Natural killer cell (primary cell): ENCODE data around the gene NHSL1. TPM values are rescaled to one million over a fixed set of nuclear protein-coding genes. Genes with fewer than 3 reads are reported as not detected.

ENCODE experiments used
- ATAC-seq, 3 donors: fragments of 150-1000 bp in 2 of 3; fragments of 200-7000 bp in 1 of 3; cut with Tn5 transposase; 1 replicate in 1 of 3; 2 replicates in 2 of 3; pipeline ENCODE4 v1.10.0; 2021; ENCODE audit warnings: mild to moderate bottlenecking in 2 of 3, moderate library complexity in 2 of 3
- DNase-seq, 2 donors: peaks; one replicate each; pipeline versions ENCODE4 v3.0.0 to v3.0.0-alpha.2; 2013 to 2021; ENCODE audit warnings: mixed read lengths in 1 of 2
- H3K27ac ChIP-seq: one replicate; pipeline ENCODE4 v1.5.1; 2013; ENCODE audit warnings: mild to moderate bottlenecking, low read length
- H3K27me3 ChIP-seq: one replicate; pipeline ENCODE4 v1.6.1; 2013; ENCODE audit warnings: low read length; ENCODE audit not compliant: control insufficient read depth, insufficient read depth
- H3K36me3 ChIP-seq: one replicate; pipeline ENCODE4 v1.6.1; 2013; ENCODE audit warnings: low read length; ENCODE audit not compliant: control insufficient read depth, insufficient read depth
- H3K4me1 ChIP-seq: one replicate; pipeline ENCODE4 v1.6.1; 2013; ENCODE audit warnings: low read length; ENCODE audit not compliant: control insufficient read depth, insufficient read depth
- H3K4me3 ChIP-seq: one replicate; pipeline ENCODE4 v1.5.1; 2013; ENCODE audit warnings: low read length
- H3K9me3 ChIP-seq: one replicate; pipeline ENCODE4 v1.6.1; 2013; ENCODE audit warnings: low read length; ENCODE audit not compliant: control insufficient read depth, insufficient read depth
- H3K27ac Mint-ChIP-seq, 2 donors: one replicate each; pipeline ENCODE4 v1.8.0; 2022; ENCODE audit warnings: mild to moderate bottlenecking in 2 of 2, mixed read lengths in 2 of 2, moderate library complexity in 1 of 2
- H3K27me3 Mint-ChIP-seq, 2 donors: one replicate each; pipeline ENCODE4 v1.8.0; 2022; ENCODE audit warnings: low read depth in 2 of 2, mixed read lengths in 2 of 2
- H3K36me3 Mint-ChIP-seq: one replicate; pipeline ENCODE4 v1.8.0; 2022; ENCODE audit warnings: mixed read lengths
- H3K4me1 Mint-ChIP-seq, 2 donors: one replicate each; pipeline ENCODE4 v1.8.0; 2022; ENCODE audit warnings: mixed read lengths in 2 of 2
- H3K4me3 Mint-ChIP-seq: one replicate; pipeline ENCODE4 v1.8.0; 2022; ENCODE audit warnings: mild to moderate bottlenecking, moderate library complexity, mixed read lengths
- H3K9me3 Mint-ChIP-seq, 2 donors: one replicate each; pipeline ENCODE4 v1.8.0; 2022; ENCODE audit warnings: mixed read lengths in 2 of 2
- WGBS: methylation state at CpG from one replicate; pipeline ENCODE4 v1.1.7; 2013; ENCODE audit warnings: missing lambda C conversion rate; ENCODE audit not compliant: insufficient coverage; 5-methylcytosine and 5-hydroxymethylcytosine counted together
- intact Hi-C: fragments of 100-400 bp; cut with micrococcal nuclease; formaldehyde crosslinking; loops from one replicate; pipeline ENCODE4 v1.14.2; 2022
- total RNA-seq, 4 donors: library from RNA; stranded (reverse); fragments of 120-200 nt in 1 of 4; gene quantifications; one replicate each; pipeline versions ENCODE4 v1.2.3 to v1.2.4, GENCODE V29; 2013 to 2022
- TF ChIP-seq, protein P1 (sequence below): fragments of 200-600 bp; IDR thresholded peaks from one replicate; pipeline ENCODE4 v1.8.0; 2022; ENCODE audit warnings: antibody characterized with exemption

NHSL1 gene
- total RNA-seq, 3 donors from 2014 or later (not counting 1 experiment from before 2014, with no cell fraction given): 0.38 to 0.75 (median 0.68) TPM

- no peak overlapping the region for H3K4me3 ChIP-seq
- no peaks in the 10 kb centered on the region for H3K36me3 Mint-ChIP-seq
- peaks cover 0 to 5% of the 10 kb centered on the region in 2 donors for H3K4me1 Mint-ChIP-seq
- H3K4me3 Mint-ChIP-seq: no peak overlapping the region
- TF ChIP-seq, protein P1, sequence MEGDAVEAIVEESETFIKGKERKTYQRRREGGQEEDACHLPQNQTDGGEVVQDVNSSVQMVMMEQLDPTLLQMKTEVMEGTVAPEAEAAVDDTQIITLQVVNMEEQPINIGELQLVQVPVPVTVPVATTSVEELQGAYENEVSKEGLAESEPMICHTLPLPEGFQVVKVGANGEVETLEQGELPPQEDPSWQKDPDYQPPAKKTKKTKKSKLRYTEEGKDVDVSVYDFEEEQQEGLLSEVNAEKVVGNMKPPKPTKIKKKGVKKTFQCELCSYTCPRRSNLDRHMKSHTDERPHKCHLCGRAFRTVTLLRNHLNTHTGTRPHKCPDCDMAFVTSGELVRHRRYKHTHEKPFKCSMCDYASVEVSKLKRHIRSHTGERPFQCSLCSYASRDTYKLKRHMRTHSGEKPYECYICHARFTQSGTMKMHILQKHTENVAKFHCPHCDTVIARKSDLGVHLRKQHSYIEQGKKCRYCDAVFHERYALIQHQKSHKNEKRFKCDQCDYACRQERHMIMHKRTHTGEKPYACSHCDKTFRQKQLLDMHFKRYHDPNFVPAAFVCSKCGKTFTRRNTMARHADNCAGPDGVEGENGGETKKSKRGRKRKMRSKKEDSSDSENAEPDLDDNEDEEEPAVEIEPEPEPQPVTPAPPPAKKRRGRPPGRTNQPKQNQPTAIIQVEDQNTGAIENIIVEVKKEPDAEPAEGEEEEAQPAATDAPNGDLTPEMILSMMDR: no peak
- no peaks in the 10 kb centered on the region for H3K27me3 Mint-ChIP-seq
- no peaks in the 10 kb centered on the region for H3K4me1 ChIP-seq
- no peak overlapping the region for H3K27ac ChIP-seq
- WGBS: 98% methylated on average over 3 of the region's 3 CpGs
- no peak for ATAC-seq
- H3K9me3 Mint-ChIP-seq: no peaks in the 10 kb centered on the region
- H3K36me3 ChIP-seq: peaks cover 7% of the 10 kb centered on the region
- H3K27me3 ChIP-seq: no peaks in the 10 kb centered on the region
- no peaks in the 10 kb centered on the region for H3K9me3 ChIP-seq
- intact Hi-C loops: no loop called here
- no peak for DNase-seq
- H3K27ac Mint-ChIP-seq: no peak overlapping the region
Observed at GRCh38 chr6:138419766-138420165, 79.5 kb downstream of the NHSL1 start.

GRCh38 chr6:138418118-138418742 is 81.1 kb downstream of the NHSL1 start:
- Histone ChIP-seq H3K9me3 (no peaks in the 10 kb centered on the region), H3K27ac (no peak overlapping the region), H3K27me3 (no peaks in the 10 kb centered on the region), H3K4me3 (no peak overlapping the region), H3K36me3 (peaks cover 19% of the 10 kb centered on the region), H3K4me1 (no peaks in the 10 kb centered on the region)
- Mint-ChIP-seq H3K27ac (no peak overlapping the region), H3K36me3 (no peaks in the 10 kb centered on the region), H3K9me3 (no peaks in the 10 kb centered on the region), H3K4me1 (peaks cover 0 to 2% of the 10 kb centered on the region in 2 donors), H3K4me3 (no peak overlapping the region), H3K27me3 (no peaks in the 10 kb centered on the region)
- intact Hi-C loops: no loop called here
- ATAC-seq (no peak), DNase-seq (no peak)
- 99% methylated on average over 3 of the region's 3 CpGs for WGBS
- TF ChIP-seq, protein P1: no peak

DNA sequence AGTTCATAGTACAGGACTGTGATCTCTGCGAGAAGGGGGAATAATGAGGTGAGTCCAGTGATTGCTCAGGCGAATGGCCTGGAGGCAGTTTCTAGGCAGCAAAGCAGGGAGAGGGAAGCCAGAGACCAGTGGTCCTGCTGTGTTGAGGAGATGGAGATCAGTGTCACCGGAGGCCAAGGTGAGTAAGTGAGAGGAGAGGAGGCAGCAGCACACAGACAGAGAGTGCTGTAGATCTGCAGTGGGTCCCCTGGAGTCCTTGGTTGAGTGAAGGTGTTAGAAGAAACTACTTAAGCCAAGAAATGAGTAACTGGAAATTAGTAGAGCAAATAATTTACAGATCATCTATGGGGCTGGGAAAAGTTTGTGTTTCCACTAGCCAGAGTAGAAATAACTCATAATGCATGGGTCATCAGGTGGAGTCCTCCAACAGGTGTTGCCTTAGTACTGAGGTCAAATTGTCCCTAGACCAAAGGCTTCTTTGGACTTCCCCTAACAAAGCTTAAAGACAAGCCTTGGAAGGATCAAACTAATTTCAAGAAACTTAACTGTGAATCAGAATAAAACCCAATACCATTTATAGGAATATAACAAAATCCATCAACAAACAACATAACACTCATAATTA is 81.7 kb downstream of the NHSL1 start:
- intact Hi-C loops: no loop called here
- Mint-ChIP-seq H3K4me3 (no peak overlapping the region), H3K27me3 (no peaks in the 10 kb centered on the region), H3K4me1 (no peaks in the 10 kb centered on the region), H3K36me3 (no peaks in the 10 kb centered on the region), H3K27ac (no peak overlapping the region), H3K9me3 (no peaks in the 10 kb centered on the region)
- Histone ChIP-seq H3K27me3 (no peaks in the 10 kb centered on the region), H3K36me3 (peaks cover 25% of the 10 kb centered on the region), H3K4me3 (no peak overlapping the region), H3K27ac (no peak overlapping the region), H3K4me1 (no peaks in the 10 kb centered on the region), H3K9me3 (no peaks in the 10 kb centered on the region)
- TF ChIP-seq, protein P1: no peak
- ATAC-seq (no peak), DNase-seq (no peak)
- WGBS: 94% methylated on average over 3 of the region's 3 CpGs

DNA sequence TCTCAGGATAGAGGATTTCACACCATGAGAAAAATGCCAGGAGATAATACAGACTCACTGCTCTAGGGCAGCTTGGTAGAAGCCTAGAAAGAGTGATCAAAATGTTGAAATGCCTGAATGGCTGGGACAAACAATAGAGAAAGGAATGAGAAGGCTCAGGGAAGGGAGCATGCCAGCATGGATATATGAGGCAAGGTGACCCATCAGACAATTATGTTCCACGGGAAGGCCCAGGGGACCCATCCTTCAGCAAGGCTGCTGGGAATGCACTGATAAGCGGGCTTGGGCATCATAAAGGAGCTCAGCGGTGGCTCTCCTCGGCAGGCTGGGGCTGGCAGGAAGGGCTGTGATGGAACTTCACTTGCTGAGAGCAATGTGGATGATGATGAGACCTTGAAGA is 83.1 kb downstream of the NHSL1 start:
- no peaks in the 10 kb centered on the region for H3K36me3 Mint-ChIP-seq
- DNase-seq (no peak), ATAC-seq (no peak)
- intact Hi-C loops: no loop called here
- peaks cover 34% of the 10 kb centered on the region for H3K36me3 ChIP-seq
- no peaks in the 10 kb centered on the region for H3K4me1 ChIP-seq
- no peaks in the 10 kb centered on the region for H3K27me3 ChIP-seq
- H3K27ac Mint-ChIP-seq: no peak overlapping the region
- TF ChIP-seq, protein P1: no peak
- WGBS: 97% methylated on average over 4 of the region's 4 CpGs
- no peak overlapping the region for H3K4me3 ChIP-seq
- H3K27ac ChIP-seq: no peak overlapping the region
- H3K4me3 Mint-ChIP-seq: no peak overlapping the region
- no peaks in the 10 kb centered on the region for H3K9me3 Mint-ChIP-seq
- H3K27me3 Mint-ChIP-seq: no peaks in the 10 kb centered on the region
- no peaks in the 10 kb centered on the region for H3K9me3 ChIP-seq
- no peaks in the 10 kb centered on the region for H3K4me1 Mint-ChIP-seq
